T-helper 1 cell (primary cell): Measurements from ENCODE around the gene TRAPPC11.
"Not testable (repeated sequence)": the region's sequence is repeated elsewhere in the genome, so short reads cannot be mapped to it uniquely, and the experiment has no call there.

Source experiments
- DNase-seq, 5 donors: peaks; one replicate each; pipeline ENCODE4 v3.0.0-alpha.2; 2012 to 2020

TRAPPC11 gene

DNA sequence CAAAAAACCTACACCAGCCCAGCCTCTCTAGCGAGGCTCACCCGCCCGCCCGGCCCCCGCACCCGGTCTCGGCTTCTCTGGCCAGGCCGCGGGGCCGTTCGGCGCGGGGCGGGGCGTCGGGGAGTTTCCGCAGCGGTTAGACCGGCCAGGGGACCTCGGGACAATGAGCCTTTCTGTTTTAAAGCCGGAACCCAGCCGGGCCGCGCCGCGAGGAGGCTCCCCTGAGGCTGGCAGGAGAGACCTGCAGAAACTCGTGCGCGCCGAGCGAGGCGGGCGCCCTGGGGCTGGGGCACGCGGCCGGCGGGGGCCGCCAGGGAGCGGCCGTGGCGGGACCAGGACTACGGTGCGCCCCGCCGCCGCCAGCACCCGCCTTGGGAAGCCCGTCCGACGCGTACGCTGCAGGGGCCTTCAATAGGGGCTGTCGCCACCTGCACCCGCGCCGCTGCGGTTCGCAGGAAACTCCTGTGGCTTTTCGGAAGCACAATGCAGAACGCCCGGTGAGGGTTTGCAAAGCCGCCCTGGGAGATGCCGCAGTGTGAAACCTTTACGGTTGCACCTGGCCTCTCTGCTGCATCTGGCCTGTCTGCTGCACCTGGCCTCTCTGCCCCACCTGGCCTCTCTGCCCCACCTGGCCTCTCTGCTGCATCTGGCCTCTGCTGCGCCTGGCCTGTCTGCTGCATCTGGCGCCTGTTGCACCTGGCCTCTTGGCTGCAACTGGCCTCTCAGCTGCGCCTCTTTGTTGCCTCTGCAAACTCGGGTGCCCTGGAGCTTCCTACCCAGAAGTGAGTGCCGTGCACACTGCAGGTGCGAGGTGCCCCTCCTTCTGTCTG, 63.9 kb downstream of the TRAPPC11 start:
- DNase-seq: peak in 4 of 5 donors; percentile 21 to 70 (median 28)

DNA sequence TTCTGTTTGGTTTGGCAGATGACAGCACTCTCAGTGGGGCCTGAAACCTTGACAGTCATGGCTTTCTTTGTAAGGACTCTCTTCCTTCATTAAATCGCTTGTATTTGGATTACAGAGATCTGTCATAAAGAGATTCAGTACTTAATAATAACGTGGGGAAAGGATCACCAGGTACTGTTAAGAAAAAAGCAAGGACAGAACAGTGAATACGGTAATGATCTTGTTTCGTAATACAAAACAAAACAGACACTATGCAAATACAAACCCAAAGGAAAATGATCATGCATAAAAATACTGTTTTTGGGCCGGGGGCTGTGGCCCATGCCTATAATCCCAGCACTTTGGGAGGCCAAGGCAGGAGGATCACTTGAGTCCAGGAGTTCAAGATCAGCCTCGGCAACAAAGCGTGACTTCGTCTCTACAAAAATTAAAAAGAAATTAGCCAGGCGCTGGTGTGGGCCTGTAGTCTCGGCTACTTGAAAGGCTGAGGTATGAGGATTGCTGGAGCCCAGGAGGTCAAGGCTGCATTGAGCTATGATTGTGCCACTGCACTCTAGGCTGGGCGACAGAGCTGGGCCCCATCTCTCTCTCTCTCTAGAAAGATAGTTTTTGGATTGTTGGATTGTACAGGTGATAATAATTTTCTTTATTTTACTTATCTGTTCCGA, 64.6 kb downstream of the TRAPPC11 start:
- no peak for DNase-seq

DNA sequence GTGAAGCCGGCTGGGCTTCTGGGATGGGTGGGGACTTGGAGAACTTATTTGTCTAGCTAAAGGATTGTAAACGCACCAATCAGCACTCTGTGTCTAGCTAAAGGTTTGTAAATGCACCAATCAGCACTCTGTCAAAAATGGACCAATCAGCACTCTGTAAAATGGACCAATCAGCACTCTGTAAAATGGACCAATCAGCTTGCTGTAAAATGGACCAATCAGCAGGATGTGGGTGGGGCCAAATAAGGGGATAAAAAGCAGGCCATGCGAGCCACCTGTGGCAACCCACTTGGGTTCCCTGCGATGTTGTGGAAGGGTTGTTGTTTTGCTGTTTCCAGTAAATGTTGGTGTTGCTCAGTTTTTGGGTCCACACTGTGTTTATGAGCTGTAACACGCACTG, 66.5 kb downstream of the TRAPPC11 start:
- DNase-seq: not testable (repeated sequence)

DNA sequence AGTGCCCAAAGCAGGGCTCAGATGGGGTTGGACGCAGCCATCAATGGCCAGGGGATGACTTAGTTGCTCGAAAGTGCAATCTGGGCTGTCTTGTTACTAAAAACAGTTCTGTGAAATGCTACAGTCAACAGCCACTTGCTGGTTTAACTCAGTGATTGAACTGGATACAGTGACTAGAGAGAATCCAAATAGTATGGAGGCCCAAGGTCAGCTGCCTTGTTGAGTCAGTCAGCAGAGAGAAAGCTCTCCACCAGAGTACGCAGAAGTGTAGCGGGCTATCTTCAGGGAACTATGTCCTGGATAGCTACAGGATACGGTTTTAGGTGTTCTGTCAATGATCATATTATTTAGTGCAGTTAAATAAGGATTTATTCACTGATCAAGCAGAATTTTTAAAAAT, 68.4 kb downstream of the TRAPPC11 start:
- DNase-seq: no peak

DNA sequence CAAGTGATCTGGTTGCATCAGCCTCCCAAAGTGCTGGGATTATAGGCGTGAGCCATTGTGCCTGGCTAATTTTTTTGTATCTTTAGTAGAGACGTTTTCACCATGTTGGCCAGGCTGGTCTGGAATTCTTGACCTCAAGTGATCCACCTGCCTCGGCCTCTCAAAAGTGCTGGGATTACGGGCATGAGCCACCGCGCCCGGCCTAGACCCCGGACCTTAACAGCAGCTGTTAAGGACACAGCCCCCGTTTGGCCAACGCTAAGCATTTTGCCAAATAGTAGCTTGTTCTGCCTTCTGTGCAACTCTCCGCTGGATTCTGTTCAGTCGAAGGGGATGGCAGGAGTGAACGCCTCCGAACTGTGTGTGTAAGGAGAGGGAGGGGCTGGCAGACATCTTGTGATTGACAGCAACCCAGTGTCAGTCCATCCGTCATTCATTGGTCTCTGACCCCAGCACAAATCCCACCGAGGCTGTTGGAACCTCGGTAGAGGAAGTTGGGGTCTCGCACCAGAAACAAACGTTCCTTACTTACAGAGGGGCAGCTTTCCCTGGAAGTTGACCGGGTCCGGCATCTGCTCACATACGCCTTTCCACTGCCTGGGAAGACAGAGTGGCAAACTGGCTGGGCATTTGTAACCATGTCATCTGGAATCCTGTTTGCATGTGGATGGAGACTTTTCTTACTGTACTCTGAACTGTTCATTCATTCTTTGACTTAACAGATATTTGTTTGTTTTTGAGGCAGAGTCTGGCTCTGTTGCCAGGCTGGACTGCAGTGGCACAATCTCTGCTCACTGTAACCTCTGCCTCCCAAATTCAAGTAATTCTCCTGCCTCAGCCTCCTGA, 69.4 kb downstream of the TRAPPC11 start:
- no peak for DNase-seq

DNA sequence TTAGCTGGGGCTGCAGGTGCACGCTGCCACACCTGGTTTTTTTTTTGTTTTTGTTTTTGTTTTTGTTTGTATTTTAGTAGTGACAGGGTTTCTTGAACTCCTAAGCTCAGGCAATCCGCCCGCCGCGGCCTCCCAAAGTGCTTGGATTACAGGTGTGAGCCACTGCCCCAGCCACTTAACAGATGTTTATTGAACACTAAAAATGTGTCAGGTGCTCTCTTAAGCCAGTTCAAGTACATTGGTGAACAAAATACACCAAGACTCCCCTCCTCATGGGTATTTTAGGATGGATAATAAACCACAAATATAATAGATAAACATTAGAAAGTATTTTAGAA, 69.9 kb downstream of the TRAPPC11 start:
- no peak for DNase-seq

DNA sequence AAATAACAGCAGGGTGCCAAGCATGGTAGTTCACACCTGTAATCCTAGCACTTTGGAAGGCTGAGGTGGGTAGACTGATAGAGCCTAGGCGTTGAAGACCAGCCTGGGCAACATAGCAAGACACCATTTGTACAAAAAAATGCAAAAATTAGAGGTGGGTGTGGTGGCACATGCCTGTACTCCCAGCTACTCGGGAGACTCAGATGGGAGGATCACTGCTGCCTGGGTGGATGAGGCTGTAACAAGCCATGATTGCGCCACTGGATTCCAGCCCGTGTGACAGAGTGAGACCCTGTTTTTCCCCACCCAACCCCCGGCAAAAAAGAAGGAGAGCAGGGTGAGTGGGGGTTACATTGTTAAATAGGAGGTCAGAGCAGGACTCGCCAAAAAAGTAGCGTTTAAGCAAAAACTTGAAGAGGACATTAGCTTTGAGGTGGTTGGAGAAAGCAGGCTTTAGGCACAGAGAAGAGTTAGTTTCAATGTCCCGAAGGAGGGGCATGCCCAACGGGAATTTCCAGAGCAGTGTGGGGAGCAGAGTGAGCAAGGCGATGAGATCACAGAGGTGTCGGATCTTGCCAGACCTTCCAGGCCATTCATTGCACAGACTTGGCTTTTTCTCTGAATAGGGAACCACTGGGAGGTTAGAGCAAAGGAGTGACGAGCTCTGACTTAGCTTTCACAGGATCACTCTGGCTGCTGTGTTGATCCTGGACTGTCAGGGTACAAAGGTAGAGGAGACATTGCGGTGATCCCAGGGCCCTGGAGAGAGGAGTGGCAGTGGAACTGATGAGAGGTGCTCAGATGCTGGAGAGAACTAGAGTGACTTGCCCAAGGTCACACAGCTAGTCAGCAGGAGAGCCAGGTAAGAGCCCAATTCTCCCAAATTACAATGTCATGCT, 70.6 kb downstream of the TRAPPC11 start:
- DNase-seq: no peak

DNA sequence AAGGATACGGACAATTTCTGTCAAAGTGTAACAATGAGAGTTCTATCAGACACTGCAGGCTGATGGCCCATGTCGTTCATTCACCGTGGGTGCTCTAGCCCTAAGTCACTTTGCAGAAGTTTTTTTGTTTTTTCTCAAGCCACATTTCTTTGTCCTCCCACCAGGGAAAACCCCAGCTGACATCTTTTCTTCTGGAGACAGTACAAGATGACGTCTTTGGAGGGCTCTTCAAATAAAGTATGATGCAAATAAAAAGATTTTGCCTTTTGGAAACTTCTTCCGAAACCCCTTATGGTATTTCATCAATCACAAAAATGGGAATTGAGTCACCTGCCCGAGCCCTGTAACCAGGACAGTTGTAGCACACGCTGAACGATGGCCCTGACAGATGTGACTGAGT, 73.2 kb downstream of the TRAPPC11 start:
- no peak for DNase-seq

DNA sequence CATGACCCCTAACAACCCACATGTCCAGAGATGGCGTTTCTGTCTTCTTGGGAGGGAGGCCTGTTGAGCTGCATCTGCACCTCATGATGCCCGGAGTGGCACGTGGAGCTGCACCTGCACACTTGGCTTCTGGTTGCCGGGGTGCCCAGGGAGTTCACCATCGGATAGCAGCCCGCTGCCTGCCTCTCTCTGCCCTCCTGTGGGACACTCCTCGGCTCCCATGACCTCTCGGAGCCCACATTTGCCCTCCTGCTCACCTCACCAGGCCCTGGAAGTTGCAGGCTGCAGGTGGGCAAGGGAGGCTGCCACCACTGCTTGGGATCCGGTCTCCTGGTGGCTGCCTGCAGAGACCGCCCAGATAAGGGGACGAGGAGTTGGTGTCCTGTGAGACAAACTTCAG, 74.1 kb downstream of the TRAPPC11 start:
- DNase-seq: no peak

DNA sequence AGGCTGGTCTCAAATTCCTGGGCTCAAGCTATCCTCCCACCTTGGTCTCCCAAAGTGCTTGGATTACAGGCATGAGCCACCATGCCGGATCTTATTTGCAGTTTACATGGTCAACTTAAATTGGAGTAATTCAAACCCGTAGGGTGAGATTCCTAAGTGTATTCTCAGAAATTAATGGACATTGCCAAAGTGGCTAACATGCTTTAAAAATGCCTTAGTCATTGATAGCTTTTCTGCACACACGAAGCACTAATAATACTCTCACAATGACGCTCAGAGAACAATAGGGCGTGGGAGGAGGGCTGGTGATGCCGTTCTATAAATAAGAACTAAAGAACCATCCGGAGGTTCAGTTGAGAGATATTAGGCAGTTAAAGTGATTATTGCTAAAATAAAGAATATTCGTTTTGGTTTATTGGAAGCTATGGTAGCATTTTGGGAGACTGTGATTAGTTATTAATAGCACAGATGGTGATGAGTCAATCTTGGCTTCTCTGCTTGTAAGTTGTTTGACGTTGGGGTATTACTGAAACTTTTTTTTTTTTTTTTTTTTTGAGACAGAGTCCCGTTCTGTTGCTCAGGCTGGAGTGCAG, 79.1 kb downstream of the TRAPPC11 start:
- no peak for DNase-seq

DNA sequence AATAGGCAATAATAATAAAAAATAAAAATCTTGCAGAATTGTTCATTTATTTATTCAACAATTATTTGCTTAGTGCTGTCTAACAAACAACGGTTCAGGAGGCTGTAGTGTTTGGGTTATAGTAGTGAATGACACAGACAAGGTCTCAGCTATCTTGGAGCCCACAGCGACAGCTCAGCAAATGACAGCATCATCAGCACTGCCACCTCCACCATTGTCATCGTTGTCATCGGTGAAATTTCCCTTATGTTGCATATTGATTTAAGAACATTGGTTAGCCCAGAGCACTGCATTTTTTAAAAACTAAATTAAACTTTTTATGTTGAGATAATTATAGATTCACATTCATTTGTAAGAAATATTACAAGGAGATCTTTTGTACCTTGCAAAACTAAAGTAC, 79.9 kb downstream of the TRAPPC11 start:
- DNase-seq: no peak

DNA sequence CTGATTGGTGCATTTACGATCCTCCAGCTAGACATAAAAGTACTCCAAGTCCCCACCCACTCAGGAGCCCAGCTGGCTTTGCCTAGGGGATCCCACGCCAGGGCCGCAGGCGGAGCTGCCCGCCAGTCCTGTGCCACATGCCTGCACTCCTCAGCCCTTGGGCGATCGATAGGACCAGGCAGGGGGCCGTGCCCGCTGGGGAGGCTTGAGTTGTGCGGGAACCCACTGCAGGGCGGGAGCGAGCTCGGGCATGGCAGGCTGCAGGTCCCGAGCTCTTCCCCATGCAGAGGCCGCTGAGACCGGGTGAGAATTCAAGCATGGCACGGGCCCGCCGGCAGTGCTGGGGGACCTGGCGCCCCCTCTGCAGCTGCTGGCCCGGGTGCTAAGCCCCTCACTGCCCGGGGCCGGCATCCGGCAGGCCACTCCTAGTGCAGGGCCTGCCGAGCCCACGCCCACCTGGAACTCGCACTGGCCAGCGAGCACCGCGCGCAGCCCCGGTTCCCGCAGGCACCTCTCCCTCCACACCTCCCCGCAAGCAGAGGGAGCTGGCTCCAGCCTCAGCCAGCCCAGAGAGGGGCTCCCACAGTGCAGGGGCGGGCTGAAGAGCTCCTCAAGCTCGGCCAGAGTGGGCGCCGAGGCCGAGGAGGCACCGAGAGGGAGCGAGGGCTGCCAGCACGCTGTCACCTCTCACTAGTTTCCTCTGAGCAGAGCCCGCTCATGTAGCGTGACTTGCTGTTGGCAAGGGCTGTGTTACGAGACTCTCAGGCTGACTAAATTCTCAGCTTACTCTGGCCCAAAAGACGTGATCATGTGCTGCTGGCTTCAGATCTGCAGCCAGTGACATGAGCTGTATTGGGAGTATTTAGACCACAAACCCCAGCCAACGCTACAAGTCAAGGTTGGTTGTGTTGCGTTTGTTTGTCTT, 87.5 kb downstream of the TRAPPC11 start:
- no peak for DNase-seq

DNA sequence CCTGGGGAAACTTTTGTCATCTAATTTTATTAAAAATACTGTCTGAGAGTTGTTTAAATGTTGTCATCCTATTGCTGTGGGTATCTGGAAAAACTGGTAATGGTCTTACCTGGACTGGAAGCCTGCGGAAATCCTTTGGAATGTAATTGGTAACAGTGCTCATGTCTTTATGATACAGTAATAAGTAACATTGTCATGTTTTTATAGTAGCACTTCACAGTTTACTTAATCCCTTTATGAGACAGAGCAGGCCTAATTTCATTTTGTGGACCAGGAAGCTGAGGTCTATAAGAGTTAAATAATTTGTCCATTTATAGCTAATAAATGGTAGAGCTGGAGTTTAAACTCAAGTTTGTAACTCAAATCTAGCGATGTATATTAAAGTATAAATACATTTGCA, 88.3 kb downstream of the TRAPPC11 start:
- no peak for DNase-seq

DNA sequence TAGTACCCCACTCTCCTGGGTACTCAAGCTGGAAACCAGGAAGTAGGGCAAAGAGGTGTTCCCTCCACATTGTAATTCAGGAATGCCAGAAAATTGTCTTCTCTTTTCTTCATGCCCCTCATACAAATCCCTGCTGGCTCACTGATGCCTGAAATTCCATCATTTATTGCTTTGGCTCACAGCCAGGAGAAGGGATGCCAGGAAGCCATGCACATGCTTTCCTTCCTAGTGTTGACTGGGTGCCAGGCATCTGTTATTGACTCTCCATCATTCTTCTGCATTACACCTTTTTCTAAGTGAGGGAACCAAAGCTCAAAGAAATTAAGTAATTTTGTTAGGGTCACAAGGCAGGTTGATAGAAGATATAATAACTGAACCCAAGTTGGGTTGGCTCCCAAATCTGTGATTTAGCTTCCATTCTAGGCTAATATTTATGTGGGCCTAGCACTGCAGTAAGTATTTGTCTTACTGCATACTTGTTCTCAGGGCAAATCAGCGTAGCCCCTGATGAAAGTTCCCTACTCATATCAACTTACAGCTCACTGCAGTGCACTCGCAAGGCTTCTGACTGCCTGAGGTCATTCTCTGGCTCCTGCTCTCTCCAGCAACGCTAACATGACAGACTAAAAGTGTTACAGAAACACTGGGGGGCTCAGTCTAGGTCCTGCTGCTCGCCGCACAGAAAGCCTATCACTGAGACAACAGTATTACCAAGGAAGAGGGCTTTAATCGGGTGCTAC, 89.0 kb downstream of the TRAPPC11 start:
- DNase-seq: no peak

DNA sequence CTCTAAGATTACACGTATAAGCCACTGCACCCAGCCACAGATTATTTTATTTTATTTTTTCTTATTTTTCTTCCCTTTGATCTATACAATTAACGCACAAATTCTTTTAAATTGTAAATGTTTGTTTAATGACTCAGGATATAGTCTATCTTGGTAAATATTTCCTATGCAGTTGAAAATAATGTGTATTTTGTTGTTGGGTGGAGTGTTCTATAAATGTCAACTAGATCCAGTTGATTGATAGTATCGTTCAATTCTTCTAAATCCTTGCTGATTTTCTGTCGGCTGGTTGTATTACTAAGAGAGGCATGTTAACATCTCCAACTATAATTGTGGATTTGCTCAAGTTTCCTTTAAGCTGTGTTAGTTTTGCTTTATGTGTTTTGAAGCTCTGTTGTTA, 92.0 kb downstream of the TRAPPC11 start:
- DNase-seq: no peak

DNA sequence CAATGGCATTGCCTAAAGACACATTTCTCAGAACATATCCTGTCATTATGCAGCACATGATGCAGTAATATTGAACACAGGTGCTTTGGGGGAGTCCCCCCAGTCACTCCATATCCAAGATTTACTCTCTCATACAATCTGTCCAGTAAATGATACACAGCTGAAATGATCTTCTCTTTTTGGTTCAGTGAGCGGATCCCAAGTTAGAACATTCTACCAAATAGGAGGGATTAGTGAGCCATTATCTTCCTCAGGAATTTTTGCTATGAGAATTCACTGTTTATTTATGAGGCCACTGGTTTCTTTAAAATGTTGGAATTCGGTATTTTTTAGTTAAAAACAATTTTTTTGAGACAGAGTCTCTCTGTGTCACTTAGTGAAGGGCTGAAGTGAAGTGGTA, 96.5 kb downstream of the TRAPPC11 start:
- no peak for DNase-seq

DNA sequence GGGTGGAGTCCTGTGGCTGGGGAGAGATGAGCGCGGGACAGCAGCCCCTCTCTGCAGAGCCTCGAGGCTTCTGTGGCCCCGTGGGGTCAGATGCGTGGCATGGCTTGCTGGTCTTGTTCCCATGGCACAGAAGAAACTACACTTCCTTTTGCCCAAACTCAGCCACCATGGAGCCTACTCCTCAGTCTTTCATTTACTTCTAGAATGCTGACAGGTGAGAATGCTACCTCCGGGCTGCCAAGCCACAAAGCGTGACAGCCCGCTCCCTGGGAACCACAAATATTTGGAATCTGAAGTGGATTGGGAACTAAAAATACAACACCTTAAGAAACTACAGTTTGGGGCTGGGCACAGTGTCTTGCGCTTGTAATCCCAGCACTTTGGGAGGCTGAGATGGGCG, 98.0 kb downstream of the TRAPPC11 start:
- no peak for DNase-seq

DNA sequence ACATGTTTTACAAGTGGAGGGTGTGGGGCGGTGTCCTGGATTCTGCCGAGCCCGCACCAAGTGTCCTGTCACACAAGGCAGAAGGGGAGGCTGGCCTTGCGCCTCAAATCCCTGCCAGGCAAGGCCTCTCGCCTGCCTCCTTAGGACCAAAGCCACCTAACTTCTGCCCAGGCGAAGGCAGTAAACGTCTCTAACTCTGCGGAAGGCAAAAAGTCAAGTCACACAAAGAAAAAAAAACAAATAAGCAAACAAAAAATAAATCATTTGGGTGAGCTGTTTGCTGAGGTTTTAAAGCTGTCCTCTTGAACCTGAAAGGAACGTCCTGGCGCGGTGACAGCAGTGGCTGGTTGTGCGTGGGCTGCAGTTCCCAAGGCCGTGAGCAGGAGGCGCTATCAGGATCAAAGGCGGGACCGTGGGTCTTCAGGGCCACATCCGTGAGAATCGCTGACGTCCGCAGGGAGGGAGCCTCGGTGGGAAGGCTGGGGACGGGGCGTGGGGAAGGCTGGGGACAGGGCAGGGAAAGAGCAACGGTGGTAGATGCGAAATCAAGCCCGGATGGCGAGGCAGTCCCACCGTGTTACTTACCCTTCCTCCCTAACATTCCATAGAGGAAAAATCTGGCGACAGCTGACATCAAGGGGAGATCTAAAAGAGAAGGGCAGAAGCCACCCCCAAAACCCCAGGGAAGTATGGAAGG, 99.1 kb downstream of the TRAPPC11 start:
- DNase-seq: no peak

DNA sequence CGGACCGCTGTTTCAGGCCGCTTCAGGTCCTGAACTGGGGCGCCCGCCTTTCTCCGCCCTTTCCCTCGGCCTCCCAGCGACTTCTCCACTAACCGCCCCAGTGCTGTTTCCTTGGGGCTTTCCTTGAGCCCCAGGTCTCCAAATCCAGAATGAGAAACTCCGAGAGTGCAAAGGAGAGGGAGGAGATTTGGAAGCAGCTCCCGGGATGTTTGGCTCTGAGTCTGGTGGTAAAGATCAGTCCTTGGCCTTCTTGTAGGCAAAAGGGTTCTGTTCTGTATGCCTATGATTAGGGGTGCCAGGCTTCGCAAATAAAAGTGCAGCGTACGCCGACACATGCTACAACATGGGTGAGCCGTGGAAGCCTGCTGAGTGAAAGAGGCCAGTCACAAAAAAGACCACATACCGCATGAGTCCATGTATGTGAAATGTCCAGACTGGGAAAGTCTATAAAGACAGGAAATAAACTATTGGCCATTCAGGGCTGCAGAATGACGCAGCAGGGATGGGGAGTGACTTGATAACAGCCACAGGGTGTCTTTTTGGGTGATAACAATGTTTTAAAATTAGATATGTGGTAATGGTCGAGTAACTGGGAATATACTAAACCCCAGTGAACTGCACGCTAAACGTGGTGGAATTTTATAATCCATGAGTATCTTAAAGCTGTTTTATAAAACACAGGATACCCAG, 99.8 kb downstream of the TRAPPC11 start:
- no peak for DNase-seq
